GM12873 (cell line): ENCODE results near the gene PAFAH1B1.

ENCODE experiments used
- CTCF ChIP-seq: IDR thresholded peaks from 2 replicates; pipeline ENCODE4 v1.5.1; 2012; ENCODE audit warnings: low read depth, mild to moderate bottlenecking, moderate library complexity, low read length, control low read depth; ENCODE audit not compliant: insufficient read depth; ENCODE audit errors: missing control alignments

The PAFAH1B1 gene

DNA sequence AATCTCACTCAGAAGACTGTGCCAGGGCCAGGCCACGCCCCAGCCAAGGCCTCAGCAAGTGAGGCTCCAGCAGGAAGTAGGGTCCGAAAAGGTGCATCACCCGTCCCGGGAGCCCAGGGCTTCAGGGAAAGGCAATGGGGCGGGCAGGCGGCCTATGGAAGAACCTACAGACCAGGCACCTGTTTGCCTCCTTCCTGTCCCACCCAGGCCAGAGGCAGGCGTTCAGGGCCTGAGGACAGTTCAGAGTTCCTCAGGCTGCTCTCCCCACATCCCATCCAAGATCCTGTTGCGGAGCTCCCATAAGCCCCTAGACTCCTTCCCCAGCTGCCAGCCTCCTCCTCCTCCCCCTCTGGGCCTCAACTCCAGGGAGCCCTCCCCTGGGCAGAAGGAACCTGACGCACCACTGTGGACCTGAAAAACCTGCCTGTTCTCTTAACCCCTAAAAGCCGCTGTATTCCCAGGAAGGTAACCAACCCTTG, 115.8 kb downstream of the PAFAH1B1 start:
- no peak for TF ChIP-seq CTCF

DNA sequence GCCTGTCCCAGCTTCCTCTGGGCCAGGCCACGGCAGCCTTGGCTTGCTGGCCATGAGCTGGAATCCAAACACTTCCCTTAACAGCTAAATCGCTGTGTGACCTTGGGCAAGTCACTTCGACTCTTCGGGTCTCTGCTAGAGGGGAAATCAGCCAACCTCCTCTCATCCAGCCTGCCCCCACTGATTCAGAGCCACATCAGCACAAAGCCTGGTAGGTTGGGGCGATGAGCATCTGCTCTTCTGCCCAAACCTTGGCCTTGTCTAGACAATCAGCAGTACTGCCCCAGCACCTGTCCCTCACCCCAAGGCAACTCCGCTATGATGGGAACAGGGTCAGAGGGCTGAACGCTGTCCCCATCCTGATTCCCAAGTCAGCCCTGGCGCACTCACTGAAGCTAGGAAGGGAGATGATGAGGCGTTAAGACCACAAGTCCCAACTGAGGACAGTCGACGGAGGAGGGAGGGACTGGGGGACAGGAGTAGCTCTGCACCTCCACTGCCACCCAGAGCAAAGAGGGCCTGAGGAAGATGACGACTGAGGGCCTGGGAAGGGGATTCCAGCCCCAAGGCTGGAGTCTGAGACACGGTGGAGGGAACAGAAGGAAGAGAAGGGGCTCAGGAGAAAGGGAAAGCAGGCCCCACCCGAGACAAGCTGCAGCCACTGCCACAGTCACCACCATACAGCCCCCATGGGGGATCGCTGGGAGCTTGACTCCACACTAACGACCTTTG, 116.8 kb downstream of the PAFAH1B1 start:
- no peak for TF ChIP-seq CTCF

GRCh38 chr17:2710803-2711607, 117.6 kb downstream of the PAFAH1B1 start:
- TF ChIP-seq CTCF = no peak

- TF ChIP-seq CTCF = no peak
These were observed 118.3 kb downstream of the PAFAH1B1 start, which contains the start of gene CLUH for GRCh38 chr17:2711608-2712299. TSS of gene CLUH (minus strand) at chr17:2711764. CDS start at chr17:2711661, 103 bp downstream.

DNA sequence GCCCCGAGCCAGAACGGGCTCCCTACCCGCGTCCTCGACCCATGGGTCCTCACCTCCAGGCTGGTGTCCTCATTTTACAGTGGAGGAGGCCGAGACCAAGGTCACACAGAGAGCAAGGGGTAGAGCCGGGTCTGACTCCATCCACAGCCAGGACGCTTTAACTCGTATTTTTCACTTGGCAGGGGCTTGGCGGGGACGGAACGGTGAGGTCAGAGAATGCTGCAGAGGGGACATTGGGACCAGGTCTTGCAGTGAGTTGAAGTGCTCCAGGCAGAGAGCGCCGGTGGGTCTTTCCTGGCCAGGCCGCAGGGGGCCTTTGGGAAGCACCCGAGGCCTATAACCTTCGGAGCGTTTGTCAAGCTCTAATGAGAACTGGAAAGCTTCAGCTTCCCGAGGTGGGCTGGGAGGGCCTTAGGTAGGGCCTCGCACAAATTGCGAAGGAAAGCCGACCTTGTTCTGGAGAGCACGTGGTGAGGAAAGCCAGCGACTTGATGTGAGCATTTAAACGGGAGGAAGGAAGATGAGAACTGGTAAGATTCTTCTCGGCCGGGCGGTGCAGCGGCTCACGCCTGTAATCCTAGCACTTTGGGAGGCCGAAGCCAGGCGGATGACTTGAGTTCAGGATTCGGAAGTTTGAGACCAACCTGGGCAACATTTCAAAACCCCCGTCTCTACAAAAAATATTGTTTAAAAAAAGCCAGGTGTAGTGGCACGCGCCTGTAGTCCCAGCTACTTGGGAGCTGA, 119.0 kb downstream of the PAFAH1B1 start:
- TF ChIP-seq CTCF = no peak

DNA sequence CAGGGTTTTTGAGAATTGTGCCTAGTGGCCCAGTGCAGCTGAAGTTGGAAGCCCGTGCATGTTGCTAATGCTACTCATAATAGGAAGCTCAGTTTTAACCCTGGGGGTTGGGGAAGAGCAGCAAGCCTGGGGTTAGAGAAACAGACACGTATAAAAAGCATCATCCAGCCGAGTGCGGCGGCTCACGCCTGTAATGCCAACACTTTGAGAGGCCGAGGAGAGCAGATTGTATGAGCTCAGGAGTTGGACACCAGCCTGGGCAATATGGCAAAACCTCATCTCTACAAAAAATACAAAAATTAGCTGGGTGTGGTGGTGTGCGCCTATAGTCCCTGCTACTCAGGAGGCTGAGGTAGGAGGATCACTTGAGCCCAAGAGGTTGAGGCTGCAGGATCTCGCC, 120.4 kb downstream of the PAFAH1B1 start:
- TF ChIP-seq CTCF = no peak
